Breast epithelium (tissue), 3 donors: ENCODE results near the gene WDR5B.

Experiments used
- POLR2A ChIP-seq: fragments of 450-650 bp; IDR thresholded peaks from one replicate; pipeline ENCODE4 v1.6.1; 2016; ENCODE audit warnings: antibody characterized with exemption, mild to moderate bottlenecking, moderate library complexity
- POLR2AphosphoS5 ChIP-seq, 3 donors: sonication (generic); formaldehyde crosslinking; IDR thresholded peaks; one replicate each; pipeline ENCODE4 v1.6.1; 2017; ENCODE audit warnings: antibody characterized with exemption in 3 of 3
- TF ChIP-seq, protein P1 (sequence below), 3 donors: fragments of 450-650 bp; IDR thresholded peaks; one replicate each; pipeline ENCODE4 v1.5.1; 2016 to 2017; ENCODE audit warnings: antibody characterized with exemption in 3 of 3, mild to moderate bottlenecking in 3 of 3, moderate library complexity in 3 of 3

GRCh38 chr3:122410111-122410510, 5.8 kb downstream of the WDR5B start:
- TF ChIP-seq POLR2A (no peak), POLR2AphosphoS5 (IDR thresholded peaks at IDR 0.05) (no peak)
- TF ChIP-seq, protein P1, sequence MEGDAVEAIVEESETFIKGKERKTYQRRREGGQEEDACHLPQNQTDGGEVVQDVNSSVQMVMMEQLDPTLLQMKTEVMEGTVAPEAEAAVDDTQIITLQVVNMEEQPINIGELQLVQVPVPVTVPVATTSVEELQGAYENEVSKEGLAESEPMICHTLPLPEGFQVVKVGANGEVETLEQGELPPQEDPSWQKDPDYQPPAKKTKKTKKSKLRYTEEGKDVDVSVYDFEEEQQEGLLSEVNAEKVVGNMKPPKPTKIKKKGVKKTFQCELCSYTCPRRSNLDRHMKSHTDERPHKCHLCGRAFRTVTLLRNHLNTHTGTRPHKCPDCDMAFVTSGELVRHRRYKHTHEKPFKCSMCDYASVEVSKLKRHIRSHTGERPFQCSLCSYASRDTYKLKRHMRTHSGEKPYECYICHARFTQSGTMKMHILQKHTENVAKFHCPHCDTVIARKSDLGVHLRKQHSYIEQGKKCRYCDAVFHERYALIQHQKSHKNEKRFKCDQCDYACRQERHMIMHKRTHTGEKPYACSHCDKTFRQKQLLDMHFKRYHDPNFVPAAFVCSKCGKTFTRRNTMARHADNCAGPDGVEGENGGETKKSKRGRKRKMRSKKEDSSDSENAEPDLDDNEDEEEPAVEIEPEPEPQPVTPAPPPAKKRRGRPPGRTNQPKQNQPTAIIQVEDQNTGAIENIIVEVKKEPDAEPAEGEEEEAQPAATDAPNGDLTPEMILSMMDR (IDR thresholded peaks at IDR 0.05), result no peak
